DOHH2 (cell line): ENCODE data around the gene OGDHL.

ENCODE experiments used
- H3F3A ChIP-seq: fragments of 200-600 bp; sonication (generic), shearing (Covaris generic); 2 replicates; pipeline ENCODE4 v1.6.0; 2016; ENCODE audit warnings: antibody characterized with exemption, mild to moderate bottlenecking; ENCODE audit not compliant: control insufficient read depth, insufficient read depth
- H3K27ac ChIP-seq: fragments of 200-600 bp; sonication (generic); 2 replicates; pipeline ENCODE4 v1.5.1; 2014; ENCODE audit warnings: low read depth, mild to moderate bottlenecking, low read length, moderate library complexity
- H3K27me3 ChIP-seq: fragments of 200-600 bp; sonication (generic); 2 replicates; pipeline ENCODE4 v1.6.1; 2014; ENCODE audit warnings: mild to moderate bottlenecking, low read length, mixed read lengths; ENCODE audit not compliant: control insufficient read depth
- H3K36me3 ChIP-seq: fragments of 200-600 bp; sonication (generic); 2 replicates; pipeline ENCODE4 v1.6.1; 2014; ENCODE audit warnings: mild to moderate bottlenecking, low read length, moderate library complexity, mixed read lengths; ENCODE audit not compliant: control insufficient read depth
- H3K4me1 ChIP-seq: fragments of 200-600 bp; sonication (generic); 2 replicates; pipeline ENCODE4 v1.6.1; 2014; ENCODE audit warnings: mild to moderate bottlenecking, low read length, mixed read lengths; ENCODE audit not compliant: control insufficient read depth
- H3K4me2 ChIP-seq: fragments of 200-600 bp; sonication (generic); 2 replicates; pipeline ENCODE4 v1.6.0; 2014; ENCODE audit warnings: mild to moderate bottlenecking, low read length, moderate library complexity
- H3K4me3 ChIP-seq: fragments of 200-600 bp; sonication (generic); 2 replicates; pipeline ENCODE4 v1.5.1; 2014; ENCODE audit warnings: mild to moderate bottlenecking, low read length, mixed read lengths
- H3K79me2 ChIP-seq: fragments of 200-600 bp; sonication (generic); 2 replicates; pipeline ENCODE4 v1.6.1; 2014; ENCODE audit warnings: mild to moderate bottlenecking, low read length, mixed read lengths; ENCODE audit not compliant: control insufficient read depth
- H3K9me2 ChIP-seq: fragments of 200-600 bp; sonication (generic); replicated peaks from 2 replicates; pipeline ENCODE4 v1.6.1; 2014; ENCODE audit warnings: mild to moderate bottlenecking, low read length, mixed read lengths; ENCODE audit not compliant: control insufficient read depth
- H3K9me3 ChIP-seq: fragments of 200-600 bp; sonication (generic); 2 replicates; pipeline ENCODE4 v1.6.1; 2014; ENCODE audit warnings: antibody characterized with exemption, low read length, mixed read lengths; ENCODE audit not compliant: control insufficient read depth, insufficient read depth
- H4K20me1 ChIP-seq: fragments of 200-600 bp; sonication (generic); 2 replicates; pipeline ENCODE4 v1.6.0; 2014; ENCODE audit warnings: low read depth, mild to moderate bottlenecking, antibody characterized with exemption, low read length, moderate library complexity; ENCODE audit not compliant: control insufficient read depth, insufficient read depth
- EZH2phosphoT487 ChIP-seq: fragments of 200-600 bp; sonication (generic); IDR thresholded peaks from 2 replicates; pipeline ENCODE4 v1.6.1; 2017; ENCODE audit warnings: borderline replicate concordance, mild to moderate bottlenecking, antibody characterized with exemption, low read length, moderate library complexity, mixed read lengths
- TF ChIP-seq, protein P1 (sequence below): fragments of 200-600 bp; sonication (generic); IDR thresholded peaks from one replicate; pipeline ENCODE4 v1.5.1; 2014; ENCODE audit warnings: antibody characterized with exemption, mild to moderate bottlenecking, low read depth, low read length; ENCODE audit not compliant: poor library complexity, severe bottlenecking

OGDHL gene

DNA sequence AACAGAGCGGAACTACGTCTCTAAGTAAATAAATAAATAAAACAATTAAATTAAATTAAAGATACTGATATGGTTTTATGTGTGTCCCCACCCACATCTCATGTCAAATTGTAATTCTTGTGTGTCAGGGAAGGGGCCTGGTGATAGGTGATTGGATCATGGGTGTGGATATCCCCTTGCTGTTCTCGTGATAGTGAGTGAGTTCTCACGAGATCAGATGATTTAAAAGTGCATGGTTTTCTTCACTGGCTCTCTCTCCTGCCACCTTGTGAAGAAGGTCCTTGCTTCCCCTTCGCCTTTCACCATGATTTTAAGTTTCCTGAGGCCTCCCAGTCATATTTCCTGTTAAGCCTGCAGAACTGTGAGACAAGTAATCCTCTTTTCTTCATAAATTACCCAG is 29.0 kb upstream of the OGDHL start:
- H3K4me3 ChIP-seq: no peak overlapping the region
- no peaks in the 10 kb centered on the region for H3K9me2 ChIP-seq
- no peaks in the 10 kb centered on the region for H3K27me3 ChIP-seq
- no peak overlapping the region for H3K4me2 ChIP-seq
- H3K27ac ChIP-seq: no peak overlapping the region
- no peak for TF ChIP-seq EZH2phosphoT487
- TF ChIP-seq, protein P1, sequence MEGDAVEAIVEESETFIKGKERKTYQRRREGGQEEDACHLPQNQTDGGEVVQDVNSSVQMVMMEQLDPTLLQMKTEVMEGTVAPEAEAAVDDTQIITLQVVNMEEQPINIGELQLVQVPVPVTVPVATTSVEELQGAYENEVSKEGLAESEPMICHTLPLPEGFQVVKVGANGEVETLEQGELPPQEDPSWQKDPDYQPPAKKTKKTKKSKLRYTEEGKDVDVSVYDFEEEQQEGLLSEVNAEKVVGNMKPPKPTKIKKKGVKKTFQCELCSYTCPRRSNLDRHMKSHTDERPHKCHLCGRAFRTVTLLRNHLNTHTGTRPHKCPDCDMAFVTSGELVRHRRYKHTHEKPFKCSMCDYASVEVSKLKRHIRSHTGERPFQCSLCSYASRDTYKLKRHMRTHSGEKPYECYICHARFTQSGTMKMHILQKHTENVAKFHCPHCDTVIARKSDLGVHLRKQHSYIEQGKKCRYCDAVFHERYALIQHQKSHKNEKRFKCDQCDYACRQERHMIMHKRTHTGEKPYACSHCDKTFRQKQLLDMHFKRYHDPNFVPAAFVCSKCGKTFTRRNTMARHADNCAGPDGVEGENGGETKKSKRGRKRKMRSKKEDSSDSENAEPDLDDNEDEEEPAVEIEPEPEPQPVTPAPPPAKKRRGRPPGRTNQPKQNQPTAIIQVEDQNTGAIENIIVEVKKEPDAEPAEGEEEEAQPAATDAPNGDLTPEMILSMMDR: no peak
- no peaks in the 10 kb centered on the region for H3K4me1 ChIP-seq
- H3K9me3 ChIP-seq: no peaks in the 10 kb centered on the region
- H3K36me3 ChIP-seq: no peaks in the 10 kb centered on the region
- H3K79me2 ChIP-seq: no peaks in the 10 kb centered on the region
- no peaks in the 10 kb centered on the region for H3F3A ChIP-seq
- H4K20me1 ChIP-seq: no peaks in the 10 kb centered on the region

DNA sequence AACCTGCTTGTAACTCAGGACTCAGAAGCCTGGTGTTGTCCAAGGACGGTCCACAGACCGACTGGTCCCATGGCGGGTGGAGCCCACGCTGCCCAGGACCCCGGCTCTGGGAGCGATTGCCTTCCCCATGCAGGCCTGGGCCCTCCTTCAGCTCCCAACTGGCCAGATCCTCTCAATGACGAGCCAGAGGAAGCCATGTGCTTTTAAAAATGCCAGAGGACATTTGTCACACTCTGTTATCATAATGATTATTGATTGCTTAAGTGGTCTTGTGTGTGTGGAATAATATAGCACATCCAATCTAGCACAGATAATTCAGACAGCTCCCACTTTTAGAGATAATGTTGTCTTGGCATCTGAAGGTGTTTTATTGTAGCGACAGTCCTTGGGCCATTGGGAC is 22.6 kb upstream of the OGDHL start:
- Histone ChIP-seq H3K27ac (no peak overlapping the region), H3K4me1 (no peaks in the 10 kb centered on the region), H3F3A (no peaks in the 10 kb centered on the region), H3K4me3 (no peak overlapping the region), H3K9me2 (no peaks in the 10 kb centered on the region), H3K9me3 (no peaks in the 10 kb centered on the region), H3K79me2 (no peaks in the 10 kb centered on the region), H3K36me3 (no peaks in the 10 kb centered on the region), H3K27me3 (peaks cover 3% of the 10 kb centered on the region; the same call in 1 of the 2 replicates), H4K20me1 (no peaks in the 10 kb centered on the region), H3K4me2 (no peak overlapping the region)
- TF ChIP-seq EZH2phosphoT487: no peak
- TF ChIP-seq, protein P1: no peak

DNA sequence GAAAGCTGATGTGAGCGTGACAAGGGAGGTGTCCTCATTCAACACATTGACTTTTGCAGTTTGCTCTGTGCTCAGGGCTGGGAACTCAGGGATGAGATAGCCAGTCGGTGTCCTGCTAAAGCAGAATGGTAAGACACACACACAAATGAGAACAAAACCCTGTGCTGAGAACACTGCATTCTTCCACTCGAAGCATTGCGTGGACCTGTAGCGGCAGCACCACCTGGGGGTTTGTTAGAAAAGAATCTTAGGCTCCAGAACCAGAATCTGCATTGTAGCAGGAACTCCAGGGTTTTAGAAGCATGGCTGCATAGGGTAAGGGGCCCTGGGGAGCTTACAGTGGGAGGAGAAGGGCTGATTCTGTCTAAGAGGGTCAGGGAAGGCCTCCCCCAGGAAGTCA is 21.5 kb upstream of the OGDHL start:
- TF ChIP-seq, protein P1: no peak
- TF ChIP-seq EZH2phosphoT487: no peak
- Histone ChIP-seq H3K36me3 (no peaks in the 10 kb centered on the region), H3K9me2 (no peaks in the 10 kb centered on the region), H3K79me2 (no peaks in the 10 kb centered on the region), H3K27ac (no peak overlapping the region), H3F3A (no peaks in the 10 kb centered on the region), H3K4me1 (no peaks in the 10 kb centered on the region), H3K9me3 (no peaks in the 10 kb centered on the region), H4K20me1 (no peaks in the 10 kb centered on the region), H3K4me2 (no peak overlapping the region), H3K4me3 (no peak overlapping the region), H3K27me3 (peaks cover 3% of the 10 kb centered on the region; the same call in 1 of the 2 replicates)
